ENCODE results near the gene ARMH3.

GRCh38 chr10:101967119-101967518 lies 88.9 kb downstream of the ARMH3 start:
- TF ChIP-seq CTCF (conservative IDR thresholded peaks at IDR 0.05; ENCODE audit: low read depth in 2 of 2) (no peak), EZH2 (IDR thresholded peaks at IDR 0.05; ENCODE audit: low read depth, unreplicated experiment) (no peak), ETS1 (IDR thresholded peaks at IDR 0.05) (no peak), POLR2AphosphoS5 (IDR thresholded peaks at IDR 0.05; ENCODE audit: low read depth) (no peak), EZH2phosphoT487 (IDR thresholded peaks at IDR 0.05; ENCODE audit: unreplicated experiment) (no peak), CREB1 (CRISPR knock-in tag; IDR thresholded peaks at IDR 0.05; ENCODE audit: low read depth) (no peak), REST (IDR thresholded peaks at IDR 0.05; ENCODE audit: unreplicated experiment) (no peak)
